ENCODE data around the gene TMEM156.

The TMEM156 gene

GRCh38 chr4:38931125-38931524 is 101.1 kb downstream of the TMEM156 start:
- TF ChIP-seq CTCF (IDR thresholded peaks at IDR 0.05), result no peak
- no peak for TF ChIP-seq ZFX (IDR thresholded peaks at IDR 0.05; ENCODE audit: borderline replicate concordance)
- no peak overlapping the region for H3K27ac ChIP-seq

GRCh38 chr4:38930707-38931106 is 101.5 kb downstream of the TMEM156 start:
- TF ChIP-seq ZFX (IDR thresholded peaks at IDR 0.05; ENCODE audit: borderline replicate concordance) (no peak), CTCF (IDR thresholded peaks at IDR 0.05) (no peak)
- H3K27ac ChIP-seq, result no peak overlapping the region

- no peak overlapping the region for H3K27ac ChIP-seq
- TF ChIP-seq CTCF (IDR thresholded peaks at IDR 0.05) (no peak), ZFX (IDR thresholded peaks at IDR 0.05; ENCODE audit: borderline replicate concordance) (no peak)
These were observed 102.0 kb downstream of the TMEM156 start for GRCh38 chr4:38930204-38930603.

- TF ChIP-seq CTCF (IDR thresholded peaks at IDR 0.05) (no peak), ZFX (IDR thresholded peaks at IDR 0.05; ENCODE audit: borderline replicate concordance) (no peak)
- H3K27ac ChIP-seq, result no peak overlapping the region
These were observed 103.2 kb downstream of the TMEM156 start for GRCh38 chr4:38928974-38929373.

- no peak for TF ChIP-seq CTCF (IDR thresholded peaks at IDR 0.05)
- no peak for TF ChIP-seq ZFX (IDR thresholded peaks at IDR 0.05; ENCODE audit: borderline replicate concordance)
- H3K27ac ChIP-seq, result no peak overlapping the region
These were observed 103.6 kb downstream of the TMEM156 start for GRCh38 chr4:38928568-38928967.

GRCh38 chr4:38926896-38927295 is 105.3 kb downstream of the TMEM156 start:
- H3K27ac ChIP-seq, result no peak overlapping the region
- TF ChIP-seq CTCF (IDR thresholded peaks at IDR 0.05), result no peak
- no peak for TF ChIP-seq ZFX (IDR thresholded peaks at IDR 0.05; ENCODE audit: borderline replicate concordance)

- no peak overlapping the region for H3K27ac ChIP-seq
- TF ChIP-seq CTCF (IDR thresholded peaks at IDR 0.05) (no peak), ZFX (IDR thresholded peaks at IDR 0.05; ENCODE audit: borderline replicate concordance) (no peak)
These were observed 106.5 kb downstream of the TMEM156 start for GRCh38 chr4:38925492-38926413.
